T-helper 1 cell (primary cell): ENCODE measurements around the gene ELOVL5.
"Not testable (repeated sequence)": the region's sequence is repeated elsewhere in the genome, so short reads cannot be mapped to it uniquely, and the experiment has no call there.

Source experiments
- DNase-seq, 5 donors: peaks; one replicate each; pipeline ENCODE4 v3.0.0-alpha.2; 2012 to 2020
- total RNA-seq, 4 donors: gene quantifications; one replicate each; lab custom pipeline; 2026; lab: John Stamatoyannopoulos, UW

Gene ELOVL5, protein sequence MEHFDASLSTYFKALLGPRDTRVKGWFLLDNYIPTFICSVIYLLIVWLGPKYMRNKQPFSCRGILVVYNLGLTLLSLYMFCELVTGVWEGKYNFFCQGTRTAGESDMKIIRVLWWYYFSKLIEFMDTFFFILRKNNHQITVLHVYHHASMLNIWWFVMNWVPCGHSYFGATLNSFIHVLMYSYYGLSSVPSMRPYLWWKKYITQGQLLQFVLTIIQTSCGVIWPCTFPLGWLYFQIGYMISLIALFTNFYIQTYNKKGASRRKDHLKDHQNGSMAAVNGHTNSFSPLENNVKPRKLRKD
- total RNA-seq = 120 to 139 (median 133) reads per million in 4 donors

DNA sequence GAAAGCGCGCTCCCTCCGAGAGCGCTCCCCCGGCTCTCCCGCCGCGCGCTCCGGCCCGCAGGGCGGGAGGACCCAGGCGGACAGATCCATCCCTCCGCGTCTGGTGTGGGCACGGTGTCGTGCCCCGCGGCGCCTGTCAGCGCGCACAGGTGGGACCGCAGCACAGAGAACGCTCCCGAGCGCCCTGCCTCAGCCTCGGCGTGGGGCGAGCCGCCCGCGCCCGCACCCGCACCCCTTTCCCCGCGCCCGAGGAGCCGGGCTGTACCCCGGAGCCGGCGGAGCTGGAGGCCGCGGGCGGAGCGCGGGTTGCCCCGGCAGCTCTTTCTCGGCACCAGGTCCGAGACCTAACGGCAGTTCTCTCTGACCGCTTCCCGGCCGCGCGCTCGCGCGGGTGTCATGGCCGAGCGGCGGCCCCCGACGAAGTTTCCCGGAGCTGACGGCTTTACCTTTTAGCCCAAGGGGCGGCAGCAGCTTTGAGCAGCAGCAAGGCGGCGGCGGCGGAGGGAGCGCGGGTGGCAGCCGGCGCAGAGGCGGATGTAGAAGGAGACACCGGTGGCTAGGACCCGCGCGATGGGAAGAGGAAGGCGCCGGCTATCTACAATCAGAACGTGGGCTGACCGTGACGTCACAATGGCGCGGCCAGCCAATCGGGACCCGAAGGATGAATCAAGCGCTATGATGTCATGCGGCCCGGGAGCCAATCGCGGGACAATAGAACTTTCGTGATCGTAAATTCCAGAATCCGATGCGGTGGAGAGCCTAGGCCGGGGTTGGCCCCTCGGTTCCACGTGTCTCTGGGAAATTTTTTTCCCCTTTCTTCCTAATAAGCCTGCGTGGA is at the start of gene ELOVL5:
ELOVL5 (minus strand) TSS at position 580 of the 838 bp plus-strand sequence. CDS start 53,251 bp downstream, outside the sequence.
- peak; percentile 93 to 98 (median 96) for DNase-seq

DNA sequence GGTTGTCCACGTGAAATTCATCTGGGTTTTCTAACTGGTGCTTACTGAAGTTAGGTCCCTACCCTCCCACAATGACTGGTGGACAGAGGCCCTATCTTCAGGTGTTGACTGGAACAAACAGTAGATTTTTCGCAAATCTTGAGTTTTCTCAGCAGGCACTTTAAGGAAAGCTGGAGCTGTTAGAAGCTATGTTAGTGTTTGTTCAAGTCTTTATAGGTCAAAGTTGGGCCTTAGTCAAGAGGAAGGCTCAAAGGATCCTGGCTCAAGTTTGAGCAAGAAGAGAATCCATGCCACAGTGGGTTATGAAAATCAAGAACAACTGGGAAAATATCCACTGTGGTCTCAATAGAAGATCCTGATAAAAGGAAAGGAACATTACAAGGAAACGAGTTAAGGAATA is 48.5 kb upstream of the ELOVL5 start:
- no peak for DNase-seq

DNA sequence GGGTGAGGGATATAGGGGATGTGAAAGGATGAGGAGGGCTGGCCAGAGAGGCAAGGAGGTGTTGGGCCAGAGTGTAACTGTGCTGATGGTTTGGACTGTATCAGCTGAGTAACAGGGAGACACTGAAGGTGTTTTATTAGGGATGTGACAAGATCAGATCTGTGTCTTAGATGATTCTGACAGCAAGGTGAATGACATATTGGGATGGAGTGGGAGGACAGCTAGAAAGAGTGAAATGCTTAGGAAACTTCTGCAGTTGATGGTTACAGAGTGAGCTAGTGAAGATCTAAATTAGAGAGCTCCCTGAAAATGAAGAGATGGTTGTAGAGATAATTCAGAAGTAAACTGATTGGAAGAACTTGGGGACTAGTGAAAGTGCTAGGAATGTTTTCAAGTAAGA is 47.2 kb upstream of the ELOVL5 start:
- no peak for DNase-seq

DNA sequence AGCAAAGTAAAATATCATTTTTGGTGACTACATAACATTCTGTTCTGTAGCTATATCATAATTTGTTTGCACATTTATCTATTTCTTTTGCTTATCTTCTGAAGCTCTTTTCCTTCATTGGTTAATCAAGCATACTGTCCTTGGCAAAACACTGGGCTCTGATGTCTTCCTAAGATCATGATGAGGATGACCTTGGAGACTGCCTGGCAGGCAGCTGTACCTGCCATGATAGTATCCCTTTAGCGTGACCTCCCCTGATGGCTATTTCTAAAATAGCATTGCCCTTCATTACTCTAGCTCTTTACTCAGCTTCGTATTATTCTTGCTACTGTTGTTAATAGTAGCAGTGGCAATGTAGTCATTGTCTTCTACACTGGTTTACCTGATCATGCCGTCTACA is 46.0 kb upstream of the ELOVL5 start:
- DNase-seq = no peak

DNA sequence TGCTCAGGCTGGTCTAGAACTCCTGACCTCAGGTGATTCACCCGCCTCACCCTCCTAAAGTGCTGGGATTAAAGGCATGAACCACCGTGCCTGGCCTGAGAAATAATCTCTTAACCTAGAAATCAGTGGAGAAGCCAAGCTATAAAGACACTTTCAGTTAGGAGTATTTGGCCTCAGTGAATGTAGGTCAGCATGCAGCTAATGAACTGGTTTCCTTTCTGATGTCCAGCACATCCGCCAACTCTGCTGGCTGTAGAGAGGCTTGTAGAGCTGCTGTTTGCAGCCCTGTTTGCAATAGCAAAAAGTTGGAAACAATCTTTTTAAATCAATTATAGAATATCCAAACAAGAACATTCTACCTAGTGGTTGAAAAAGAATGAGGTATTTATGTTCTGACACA is 42.4 kb upstream of the ELOVL5 start:
- DNase-seq = no peak

DNA sequence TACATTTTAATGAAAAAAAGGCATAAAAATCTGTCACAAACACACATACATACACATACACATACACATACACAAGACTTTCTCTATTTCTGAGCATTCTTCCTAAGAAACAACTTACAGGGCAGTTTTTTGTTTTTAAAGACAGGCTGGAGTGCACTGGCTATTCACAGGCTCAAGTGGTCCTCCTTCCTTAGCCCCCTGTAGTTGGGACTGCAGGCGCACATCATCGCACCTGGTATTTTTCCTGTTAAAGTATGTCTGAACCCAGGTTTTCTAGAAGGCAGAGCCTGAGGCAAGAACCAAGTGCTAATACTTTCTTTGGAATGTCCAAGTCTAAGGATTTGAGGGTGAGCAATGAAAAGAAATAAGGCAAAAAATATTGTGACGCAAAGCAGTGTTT is 41.3 kb upstream of the ELOVL5 start:
- DNase-seq = no peak

DNA sequence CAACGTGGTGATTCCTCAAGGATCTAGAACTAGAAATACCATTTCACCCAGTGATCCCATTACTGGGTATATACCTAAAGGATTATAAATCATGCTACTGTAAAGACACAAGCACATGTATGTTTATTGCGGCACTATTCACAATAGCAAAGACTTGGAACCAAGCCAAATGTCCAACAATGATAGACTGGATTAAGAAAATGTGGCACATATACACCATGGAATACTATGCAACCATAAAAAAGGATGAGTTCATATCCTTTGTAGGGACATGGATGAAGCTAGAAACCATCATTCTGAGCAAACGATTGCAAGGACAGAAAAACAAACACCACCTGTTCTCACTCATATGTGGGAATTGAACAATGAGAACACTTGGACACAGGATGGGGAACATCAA is 39.9 kb upstream of the ELOVL5 start:
- not testable (repeated sequence) for DNase-seq

DNA sequence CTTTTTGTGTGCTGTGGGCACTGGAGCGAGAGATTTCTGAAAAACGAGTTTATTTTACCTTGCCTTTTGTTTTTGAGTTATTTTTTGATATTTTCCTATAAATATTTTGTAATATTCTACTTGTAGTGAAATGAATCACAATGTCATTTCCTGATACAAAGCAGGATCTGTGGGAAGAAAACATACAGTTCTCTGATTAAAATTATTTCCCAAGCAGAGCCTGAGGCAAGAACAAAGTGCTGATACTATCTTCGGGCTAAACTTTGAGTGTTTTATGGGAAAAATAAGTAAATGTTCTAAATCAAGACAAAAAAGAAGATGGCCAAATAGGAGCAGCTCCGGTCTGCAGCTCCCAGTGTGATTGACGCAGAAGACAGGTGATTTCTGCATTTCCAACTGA is 33.7 kb upstream of the ELOVL5 start:
- DNase-seq = no peak

DNA sequence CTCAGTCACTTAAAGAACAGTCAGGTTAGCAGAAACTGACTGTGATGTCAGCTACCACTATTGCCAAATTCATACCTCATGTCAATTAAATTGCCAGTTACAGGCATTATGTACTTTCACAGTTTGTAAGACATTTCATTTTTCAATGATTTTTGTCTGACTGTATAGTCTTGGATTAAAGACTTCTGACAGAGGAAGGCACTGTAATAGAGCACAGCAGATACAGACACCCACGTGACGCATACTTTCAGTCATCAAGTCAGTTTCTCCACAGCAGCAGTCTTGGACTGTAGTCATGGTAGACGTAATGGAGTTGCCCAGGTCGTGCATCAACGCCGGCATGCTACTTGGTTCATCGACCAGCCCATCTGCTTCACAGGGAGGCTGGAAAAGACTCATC is 29.5 kb upstream of the ELOVL5 start:
- no peak for DNase-seq

DNA sequence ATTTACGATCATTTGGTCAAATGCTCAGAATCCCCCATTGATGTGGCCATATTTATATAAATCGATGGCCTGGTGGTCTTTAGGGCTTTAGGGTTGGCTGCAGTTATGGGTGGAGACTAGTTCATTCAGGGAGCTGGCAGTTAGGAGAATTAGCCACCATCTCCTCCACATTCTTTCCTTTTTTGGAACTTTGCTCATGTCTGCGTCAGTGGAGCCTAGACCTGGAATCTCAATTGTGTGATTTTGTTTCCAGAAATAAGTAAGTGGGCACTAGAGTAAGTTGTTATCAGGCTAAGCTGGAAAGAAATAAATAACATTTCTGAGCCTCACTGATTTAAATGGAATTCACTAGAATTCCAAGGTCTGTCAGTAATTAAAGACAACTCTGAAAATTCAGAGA is 29.0 kb upstream of the ELOVL5 start:
- no peak for DNase-seq

DNA sequence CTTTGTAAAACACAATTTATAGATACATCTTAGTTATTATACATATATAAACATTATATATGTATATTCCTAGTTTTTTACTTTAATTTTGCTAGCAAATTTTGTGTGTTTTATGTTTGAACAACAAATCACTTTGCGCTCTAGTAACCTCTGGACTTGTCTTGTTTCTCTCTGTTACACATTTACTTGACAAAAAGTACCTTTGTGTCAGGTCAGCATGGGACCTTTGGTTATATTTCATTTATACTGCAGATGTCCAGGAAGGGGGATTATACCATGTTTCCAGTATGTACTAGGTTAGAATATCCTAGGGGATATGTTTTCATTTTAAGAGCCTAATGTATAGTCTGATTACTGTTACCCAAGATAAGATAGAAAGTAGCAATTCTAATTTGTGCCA is 28.5 kb upstream of the ELOVL5 start:
- no peak for DNase-seq

DNA sequence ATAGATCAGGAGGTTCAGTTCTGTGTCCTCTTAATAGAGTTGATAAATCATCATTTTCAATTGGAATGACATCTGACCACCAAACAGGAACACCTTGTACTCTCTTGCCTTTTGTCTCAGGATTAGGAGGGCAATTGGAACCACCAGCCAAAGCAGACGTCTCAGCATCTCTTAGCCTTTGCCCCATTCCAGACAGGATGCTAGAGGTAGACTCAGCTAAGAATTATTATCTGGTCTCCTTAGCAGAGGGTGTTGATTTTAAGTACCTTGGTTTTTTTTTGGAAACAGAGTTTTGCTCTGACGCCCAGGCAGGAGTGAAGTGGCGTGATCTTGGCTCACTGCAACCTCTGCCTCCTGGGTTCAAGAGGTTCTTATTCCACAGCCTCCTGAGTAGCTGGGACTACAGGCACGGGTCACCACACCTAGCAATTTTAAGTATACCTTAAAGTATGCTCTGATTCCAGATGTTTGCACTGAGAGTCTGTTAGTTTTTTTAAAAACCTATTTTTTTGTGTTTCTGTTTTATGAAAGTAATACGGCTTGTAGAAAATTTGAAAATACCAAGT is 28.0 kb upstream of the ELOVL5 start:
- no peak for DNase-seq

DNA sequence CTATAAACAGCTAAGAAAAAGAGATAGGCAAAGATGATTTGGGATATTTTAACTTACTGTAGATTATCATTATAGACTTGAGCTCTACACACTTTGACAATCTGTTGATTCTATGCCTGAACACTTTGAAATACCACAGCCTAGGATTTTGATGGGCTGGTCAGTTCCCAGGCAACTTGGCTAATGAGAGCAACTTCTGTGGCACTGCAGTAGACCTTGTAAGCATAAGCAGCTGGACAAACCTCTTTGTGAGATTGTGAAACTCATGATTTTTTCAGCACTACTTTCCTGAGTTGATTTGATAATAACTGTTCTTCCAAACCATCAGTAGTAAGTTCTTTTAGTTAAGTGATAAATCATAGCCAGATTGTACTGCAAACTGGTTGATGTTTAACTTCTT is 27.1 kb upstream of the ELOVL5 start:
- DNase-seq = no peak

DNA sequence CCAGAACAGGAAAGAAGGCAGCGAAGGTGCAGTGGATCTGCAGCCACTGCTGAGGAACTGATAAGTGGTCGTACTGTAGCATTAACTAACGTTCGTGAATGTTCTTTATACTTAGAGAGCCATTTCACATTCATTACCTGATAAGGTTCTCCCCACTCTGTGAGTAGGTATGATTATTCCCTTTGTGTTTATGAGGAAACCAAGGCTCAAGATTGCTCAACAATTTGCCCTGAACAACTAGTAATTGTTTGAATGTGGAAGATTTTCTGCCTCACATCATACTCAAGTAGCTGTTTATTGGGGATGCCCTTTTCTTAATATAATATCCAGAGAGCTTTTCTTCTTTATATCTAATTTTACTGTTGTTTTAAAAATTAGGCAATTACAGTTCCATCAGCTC is 24.9 kb upstream of the ELOVL5 start:
- DNase-seq = no peak

DNA sequence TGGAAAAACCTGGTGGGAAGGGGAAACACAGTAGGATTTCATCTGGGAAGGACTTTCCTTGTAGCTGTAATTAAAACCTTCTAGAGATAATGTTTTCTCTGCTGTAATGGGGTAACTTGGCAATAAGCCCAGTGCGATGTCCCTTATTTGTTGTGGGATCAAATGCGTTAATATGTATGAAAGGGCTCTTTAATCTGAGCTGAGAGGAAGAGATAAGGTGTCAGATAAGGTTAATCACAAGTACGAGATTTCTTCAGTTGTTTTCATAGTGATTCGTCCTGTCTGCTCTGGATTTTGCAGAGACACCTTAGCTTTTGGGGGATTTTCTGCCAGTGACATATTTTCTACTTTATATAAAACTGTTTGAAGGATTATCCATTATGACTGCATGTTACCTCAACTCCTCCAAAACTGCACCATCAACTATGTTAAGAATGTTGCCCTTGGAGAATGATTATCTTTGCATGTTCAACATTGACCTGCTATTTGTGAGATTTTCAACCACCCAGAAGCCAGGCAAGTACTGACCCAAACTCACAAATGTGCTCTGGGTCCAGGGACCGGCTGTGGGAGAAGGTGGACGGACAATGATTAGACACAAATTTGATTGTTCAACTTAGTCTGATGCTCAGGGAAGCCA is 21.2 kb upstream of the ELOVL5 start:
- no peak for DNase-seq

DNA sequence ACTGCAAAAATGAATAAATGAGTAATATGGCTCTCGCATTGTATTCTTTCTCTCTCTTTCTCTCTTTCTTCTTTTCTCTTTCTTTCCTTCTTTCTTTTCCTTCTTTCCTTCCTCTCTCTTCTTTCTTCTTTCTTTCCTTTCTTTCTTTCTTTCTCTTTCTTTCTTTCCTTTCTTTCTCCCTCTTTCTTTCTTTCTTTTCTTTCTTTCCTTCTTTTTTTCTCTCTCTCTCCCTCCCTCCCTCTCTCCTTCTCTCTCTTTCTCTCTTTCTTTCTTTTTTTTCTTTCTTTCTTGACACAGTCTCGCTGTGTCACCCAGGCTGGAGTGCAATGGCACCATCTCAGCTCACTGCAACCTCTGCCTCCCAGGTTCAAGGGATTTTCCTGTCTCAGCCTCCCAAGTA is 20.3 kb upstream of the ELOVL5 start:
- DNase-seq = no peak

DNA sequence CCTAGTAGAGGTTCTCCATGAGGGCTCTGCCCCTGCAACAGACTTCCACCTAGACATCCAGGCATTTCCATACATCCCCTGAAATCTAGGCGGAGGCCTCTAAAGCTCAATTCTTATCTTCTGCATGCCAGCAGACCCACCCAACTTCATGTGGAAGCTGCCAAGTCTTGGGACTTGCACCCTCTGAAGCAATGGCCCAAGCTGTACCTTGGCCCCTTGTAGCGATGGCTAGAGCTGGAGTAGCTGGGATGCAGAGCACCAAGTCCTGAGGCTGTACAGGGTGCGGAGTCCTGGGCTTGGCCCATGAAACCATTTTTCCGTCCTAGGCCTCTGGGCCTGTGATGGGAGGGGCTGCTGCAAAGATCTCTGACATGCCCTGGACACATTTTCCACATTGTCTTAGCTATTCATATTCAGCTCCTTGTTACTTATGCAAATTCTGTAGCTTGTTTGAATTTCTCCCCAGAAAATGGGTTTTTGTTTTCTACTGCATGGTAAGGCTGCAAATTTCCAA is 17.4 kb upstream of the ELOVL5 start:
- no peak for DNase-seq

DNA sequence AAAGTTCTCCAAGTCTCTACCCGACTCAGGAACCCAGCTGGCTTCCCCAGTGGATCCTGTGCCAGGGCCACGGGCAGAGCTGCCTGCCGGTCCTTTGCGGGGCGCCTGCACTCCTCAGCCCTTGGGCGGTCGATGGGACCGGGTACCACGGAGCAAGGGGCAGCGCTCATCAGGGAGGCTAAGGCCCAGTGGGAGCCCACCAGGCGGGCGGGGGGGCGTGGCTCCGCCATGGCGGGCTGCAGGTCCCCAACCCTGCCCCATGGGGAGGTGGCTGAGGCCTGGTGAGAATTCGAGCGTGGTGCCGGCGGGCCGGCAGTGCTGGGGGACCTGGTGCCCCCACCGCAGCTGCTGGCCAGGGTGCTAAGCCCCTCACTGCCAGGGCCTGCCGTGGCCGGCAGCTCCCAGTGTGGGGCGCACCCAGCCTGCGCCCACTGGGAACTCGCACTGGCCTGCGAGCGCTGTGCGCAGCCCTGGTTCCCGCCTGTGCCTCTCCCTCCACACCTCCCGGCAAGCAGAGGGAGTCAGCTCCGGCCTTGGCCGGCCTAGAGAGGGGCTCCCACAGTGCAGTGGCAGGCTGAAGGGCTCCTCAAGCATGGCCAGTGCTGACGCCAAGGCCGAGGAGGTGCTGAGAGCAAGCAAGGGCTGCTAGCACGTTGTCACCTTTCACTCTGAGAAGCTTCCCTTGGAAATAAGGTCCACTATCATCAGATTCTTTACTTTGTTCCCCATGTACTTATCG is 14.8 kb upstream of the ELOVL5 start:
- peak in 1 of 5 donors; percentile 17 for DNase-seq

DNA sequence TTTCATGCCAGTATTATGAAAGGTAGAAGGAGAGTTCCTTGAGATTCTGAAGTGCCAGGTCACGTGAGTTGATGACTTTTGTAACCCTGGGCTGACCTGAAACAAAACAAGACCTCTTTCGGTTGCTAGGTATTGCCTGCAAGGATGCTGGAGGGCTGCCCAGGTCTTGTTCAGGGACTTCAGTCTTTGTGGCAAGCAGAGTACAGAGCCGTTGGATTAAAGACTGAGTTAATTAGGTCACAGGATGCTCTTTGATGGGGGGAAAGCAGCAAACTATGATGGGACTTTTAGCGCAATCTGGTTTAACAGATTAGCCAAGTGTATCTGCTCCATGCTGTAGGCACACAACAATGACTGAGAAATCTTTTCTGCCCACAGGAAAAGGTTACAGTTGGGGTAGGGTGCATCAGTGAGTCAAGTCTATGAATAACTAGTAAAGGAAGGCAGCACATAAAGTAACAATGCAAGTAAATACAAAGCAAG is 12.8 kb upstream of the ELOVL5 start:
- peak; percentile 25 to 77 (median 62) for DNase-seq

DNA sequence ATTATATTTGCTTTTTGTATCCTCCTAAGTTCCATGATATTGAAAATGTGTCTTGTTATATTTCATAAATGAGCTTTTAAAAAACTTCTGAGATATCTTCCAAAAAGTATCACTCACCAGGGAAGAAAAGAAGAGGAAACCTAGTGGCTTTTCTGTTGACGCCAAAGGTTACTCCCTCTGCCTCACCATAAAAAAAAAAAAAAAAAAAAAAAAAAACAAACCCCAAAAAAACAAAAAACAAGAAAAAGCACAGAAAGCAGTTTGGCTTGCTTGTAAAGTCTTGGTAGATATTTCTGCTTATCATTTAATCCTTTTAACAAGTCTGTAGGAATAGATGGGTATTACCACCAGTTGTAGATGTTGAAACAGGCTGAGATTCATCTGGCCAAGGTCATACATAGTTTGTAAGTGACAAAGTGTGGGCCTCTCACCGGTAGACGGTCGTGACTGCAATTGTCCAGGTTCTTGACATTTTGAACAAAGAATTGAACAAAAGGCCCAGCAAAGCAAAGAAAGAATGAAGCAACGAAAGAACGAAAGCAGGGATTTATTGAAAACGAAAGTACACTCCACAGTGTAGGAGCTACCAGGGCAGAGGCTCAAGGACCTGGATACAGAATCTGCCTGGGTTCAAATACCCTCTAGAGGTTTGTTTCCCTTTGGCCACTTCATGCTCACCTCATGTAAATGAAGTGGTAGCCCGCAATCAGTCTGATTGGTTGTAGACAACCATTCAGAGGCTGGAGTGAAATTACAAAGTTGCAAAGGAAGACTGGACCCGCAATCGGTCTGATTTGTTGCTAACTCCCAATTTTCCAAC is 11.6 kb upstream of the ELOVL5 start:
- peak in 1 of 5 donors; percentile 30 for DNase-seq

DNA sequence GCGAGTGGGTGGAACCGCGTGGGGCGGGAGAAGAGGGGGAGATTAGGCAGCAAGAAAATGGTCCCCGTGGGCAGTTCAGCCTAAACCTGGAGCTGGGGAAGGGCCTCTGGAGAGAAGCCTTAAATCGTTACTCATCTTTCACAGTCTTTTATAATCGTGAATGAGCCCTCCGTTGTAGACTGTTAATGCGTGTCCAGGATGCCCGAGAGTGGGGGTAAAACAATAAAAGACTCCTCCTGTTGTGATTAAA is 11.0 kb upstream of the ELOVL5 start:
- no peak for DNase-seq
